HepG2 (cell line): ENCODE data around the gene ELFN1. TPM values are rescaled to one million over a fixed set of nuclear protein-coding genes. Genes with fewer than 3 reads are reported as not detected.

ENCODE experiments used
- ATAC-seq: fragments of 200-7000 bp; cut with Tn5 transposase; 3 replicates; pipeline ENCODE4 v1.9.1; 2020; ENCODE audit warnings: mild to moderate bottlenecking, moderate library complexity
- BruUV-seq: library from RNA; stranded (reverse); fragments of 400-500 nt; replicated peaks from 2 replicates; lab custom pipeline; 2021; lab: Mats Ljungman, UMichigan
- CTCF ChIA-PET: fragments of 300-600 bp; formaldehyde crosslinking; extraction: SDS; loops from one replicate; lab custom pipeline; 2021; ENCODE audit warnings: low total read pairs, inconsistent platforms, low intra/inter-chr PET ratio; lab: Yijun Ruan, JAX
- POLR2A ChIA-PET: fragments of 350-600 bp; sonication (Branson Sonifier 250); formaldehyde crosslinking; loops from one replicate; lab custom pipeline; 2020; ENCODE audit warnings: antibody characterized with exemption, inconsistent platforms; lab: Yijun Ruan, JAX
- DNase-seq: peaks from one replicate; pipeline ENCODE4 v3.0.0-alpha.2; 2015; ENCODE audit warnings: low spot score
- FAIRE-seq: peaks from 3 replicates; lab custom pipeline; 2011; peaks lifted over from hg19 to GRCh38; lab: Jason Lieb, UNC
- H2AFZ ChIP-seq: one replicate; pipeline ENCODE4 v1.6.1; 2011; ENCODE audit warnings: low read length, inconsistent platforms
- H3K27ac ChIP-seq: fragments of 300-600 bp; 3 replicates; pipeline ENCODE4 v1.8.0; 2011; ENCODE audit warnings: mixed run types, mild to moderate bottlenecking, mixed read lengths, low read length, inconsistent platforms; ENCODE audit not compliant: insufficient read depth; ENCODE audit errors: extremely low read length
- H3K27me3 ChIP-seq, 2 experiments: fragments of 200-600 bp in 1 of 2; 2 replicates in 1 of 2; 3 replicates in 1 of 2; pipeline versions ENCODE4 v1.6.0 to v1.8.0; 2011; ENCODE audit warnings: low read length in 2 of 2, mild to moderate bottlenecking in 2 of 2, moderate library complexity in 2 of 2, inconsistent platforms in 1 of 2; ENCODE audit not compliant: insufficient read depth in 2 of 2, control insufficient read depth in 1 of 2
- H3K36me3 ChIP-seq, 2 experiments: fragments of 200-600 bp in 1 of 2; replicated peaks in 1 of 2; 2 replicates in 1 of 2; 3 replicates in 1 of 2; pipeline versions ENCODE4 v1.5.1 to v1.8.0; 2011; ENCODE audit warnings: low read length in 2 of 2, inconsistent platforms in 1 of 2; ENCODE audit not compliant: insufficient read depth in 2 of 2, control insufficient read depth in 1 of 2
- H3K4me1 ChIP-seq: 2 replicates; pipeline ENCODE4 v1.5.1; 2012; ENCODE audit warnings: low read length, inconsistent platforms; ENCODE audit not compliant: insufficient read depth
- H3K4me2 ChIP-seq: 2 replicates; pipeline ENCODE4 v1.6.0; 2011; ENCODE audit warnings: low read depth, low read length, inconsistent platforms
- H3K4me3 ChIP-seq, 3 experiments: fragments of 200-600 bp in 1 of 3; sonication (generic), shearing (Covaris generic) in 1 of 3; replicated peaks in 1 of 3; 2 replicates each; pipeline ENCODE4 v1.5.1; 2011 to 2016; ENCODE audit warnings: low read length in 3 of 3, inconsistent platforms in 2 of 3, low read depth in 2 of 3, mild to moderate bottlenecking in 2 of 3, control low read depth in 1 of 3, mixed read lengths in 1 of 3; ENCODE audit not compliant: insufficient read depth in 1 of 3
- H3K79me2 ChIP-seq: one replicate; pipeline ENCODE4 v1.6.1; 2011; ENCODE audit warnings: low read length, inconsistent platforms; ENCODE audit not compliant: insufficient read depth
- H3K9ac ChIP-seq: 2 replicates; pipeline ENCODE4 v1.6.0; 2011; ENCODE audit warnings: mild to moderate bottlenecking, low read depth, low read length, inconsistent platforms; ENCODE audit not compliant: insufficient read depth
- H3K9me3 ChIP-seq: 2 replicates; pipeline ENCODE4 v1.5.1; 2012; ENCODE audit warnings: mild to moderate bottlenecking, low read length
- H4K20me1 ChIP-seq: 2 replicates; pipeline ENCODE4 v1.6.0; 2011; ENCODE audit warnings: inconsistent platforms, mild to moderate bottlenecking, low read length, moderate library complexity; ENCODE audit not compliant: insufficient read depth
- CCAR2 ChIP-seq: fragments of 200-400 bp; formaldehyde crosslinking; optimal IDR thresholded peaks from 2 replicates; pipeline ENCODE3; 2018; ENCODE audit warnings: low read depth, mild to moderate bottlenecking, low read length, moderate library complexity
- EP300 ChIP-seq, 3 experiments: sonication (generic) in 1 of 3; formaldehyde crosslinking in 1 of 3; IDR thresholded peaks; 2 replicates each; pipeline versions ENCODE4 v1.5.1 to v1.6.1; 2011 to 2020; ENCODE audit warnings: low read depth in 2 of 3, low read length in 2 of 3, borderline replicate concordance in 1 of 3, improper control_type of control experiment in 1 of 3, mild to moderate bottlenecking in 1 of 3, missing genetic modification reagents in 1 of 3, moderate library complexity in 1 of 3
- ETV5 ChIP-seq: IDR thresholded peaks from 2 replicates; pipeline ENCODE4 v1.6.1; 2018; ENCODE audit warnings: missing biosample characterization, missing genetic modification reagents, inconsistent platforms, borderline replicate concordance
- GATAD1 ChIP-seq: IDR thresholded peaks from 2 replicates; pipeline ENCODE4 v1.6.1; 2016; ENCODE audit warnings: missing genetic modification reagents, missing compliant biosample characterization
- HNF4G ChIP-seq, 2 experiments: sonication (generic) in 1 of 2; formaldehyde crosslinking in 1 of 2; IDR thresholded peaks; 2 replicates each; pipeline versions ENCODE4 v1.4.0 to v1.6.1; 2011 to 2020; ENCODE audit warnings: borderline replicate concordance in 2 of 2, low read depth in 2 of 2, mild to moderate bottlenecking in 2 of 2, low read length in 1 of 2, missing genetic modification reagents in 1 of 2, moderate library complexity in 1 of 2
- HOMEZ ChIP-seq: IDR thresholded peaks from 2 replicates; pipeline ENCODE4 v1.6.1; 2016; ENCODE audit warnings: low read depth
- KDM6A ChIP-seq: IDR thresholded peaks from 2 replicates; pipeline ENCODE4 v1.6.1; 2016; ENCODE audit warnings: low read depth
- NR2F2 ChIP-seq: IDR thresholded peaks from 2 replicates; pipeline ENCODE4 v1.6.1; 2012; ENCODE audit warnings: low read depth, inconsistent platforms, borderline replicate concordance
- PPARG ChIP-seq: conservative IDR thresholded peaks from 2 replicates; pipeline ENCODE4 v1.6.1; 2016; ENCODE audit warnings: missing biosample characterization, missing genetic modification reagents
- PREB ChIP-seq: sonication (generic); formaldehyde crosslinking; IDR thresholded peaks from 2 replicates; pipeline ENCODE4 v1.4.0; 2020; ENCODE audit warnings: missing genetic modification reagents
- REPIN1 ChIP-seq: sonication (generic); formaldehyde crosslinking; IDR thresholded peaks from 2 replicates; pipeline ENCODE4 v1.8.0; 2022; ENCODE audit warnings: missing genetic modification reagents, low read depth, mild to moderate bottlenecking, borderline replicate concordance
- RFX3 ChIP-seq: IDR thresholded peaks from 2 replicates; pipeline ENCODE4 v1.6.1; 2016; ENCODE audit warnings: missing biosample characterization, missing genetic modification reagents
- ZHX1 ChIP-seq: sonication (generic); formaldehyde crosslinking; IDR thresholded peaks from 2 replicates; pipeline ENCODE4 v1.8.1; 2022; ENCODE audit warnings: low read depth, mild to moderate bottlenecking, missing genetic modification reagents
- ZMAT3 ChIP-seq: sonication (generic); formaldehyde crosslinking; conservative IDR thresholded peaks from 2 replicates; pipeline ENCODE4 v1.7.0; 2021; ENCODE audit warnings: missing genetic modification reagents
- ZNF18 ChIP-seq: sonication (generic); formaldehyde crosslinking; IDR thresholded peaks from 2 replicates; pipeline ENCODE4 v1.8.0; 2022; ENCODE audit warnings: mild to moderate bottlenecking, missing genetic modification reagents; ENCODE audit not compliant: insufficient replicate concordance
- ZNF790 ChIP-seq: sonication (generic); formaldehyde crosslinking; IDR thresholded peaks from 2 replicates; pipeline ENCODE4 v1.8.0; 2022; ENCODE audit warnings: missing genetic modification reagents, mild to moderate bottlenecking, borderline replicate concordance
- WGBS: methylation state at CpG from one replicate; pipeline ENCODE4 v1.1.6; 2017; ENCODE audit warnings: low lambda C conversion rate; 5-methylcytosine and 5-hydroxymethylcytosine counted together
- in situ Hi-C: cut with HindIII; loops from 2 replicates; pipeline ENCODE4 v1.10.0; 2017; ENCODE audit warnings: low pct_unique_long_range_greater_than_20kb; ENCODE audit not compliant: extremely low pct_ligation_motif_present
- intact Hi-C: fragments of 100-400 bp; cut with micrococcal nuclease; formaldehyde crosslinking; loops from one replicate; pipeline ENCODE4 v1.10.0; 2022; ENCODE audit not compliant: unreplicated experiment
- polyA plus RNA-seq, 8 experiments: library from polyadenylated mRNA; depleted of rRNA in 3 of 8; stranded (reverse) in 7 of 8; unstranded in 1 of 8; fragments of >200 nt; fragmentation: Illumina TruSeq in 4 of 8; extraction: Trizol in 4 of 8; gene quantifications; 2 replicates each; pipeline versions ENCODE4 v1.2.1 to v1.2.3, GENCODE V29; 2011 to 2016; ENCODE audit warnings: low read depth in 4 of 8, missing spikeins in 1 of 8, mixed read lengths in 1 of 8; ENCODE audit not compliant: insufficient read depth in 1 of 8
- total RNA-seq, 5 experiments: library from RNA; depleted of rRNA; stranded (reverse); fragments of >200 nt; fragmentation: Illumina TruSeq; extraction: Trizol; gene quantifications; 2 replicates each; pipeline ENCODE4 v1.2.3, GENCODE V29; 2016; ENCODE audit warnings: low read depth in 1 of 5

ELFN1 gene
- total and polyA plus RNA-seq, 2 of the 13 experiments (the other 11 are each of a cell fraction or from before 2014, with no cell fraction given), result 0.13 to 0.18 TPM

GRCh38 chr7:1714583-1715330, 44.7 kb downstream of the ELFN1 start:
- peak overlapping the region; percentile 66 for H3K27ac ChIP-seq
- POLR2A ChIA-PET, result no interaction called here
- TF ChIP-seq RFX3 (CRISPR knock-in tag), result no peak
- 0 out of 2 replicates have a peak, but pooled peaks have one; percentile 45 for TF ChIP-seq ZMAT3 (CRISPR knock-in tag)
- no peak for TF ChIP-seq REPIN1
- no peak for TF ChIP-seq KDM6A (CRISPR knock-in tag)
- TF ChIP-seq PPARG (CRISPR knock-in tag), result no peak
- TF ChIP-seq CCAR2, result no peak
- no peak for TF ChIP-seq ZHX1 (CRISPR knock-in tag)
- no peak for TF ChIP-seq HNF4G (IDR thresholded peaks at IDR 0.05; ENCODE audit: borderline replicate concordance, low read depth, low read length)
- TF ChIP-seq HNF4G (CRISPR knock-in tag; IDR thresholded peaks at IDR 0.05; ENCODE audit: borderline replicate concordance, low read depth), result no peak
- TF ChIP-seq GATAD1 (CRISPR knock-in tag), result no peak
- no peak for TF ChIP-seq EP300 (IDR thresholded peaks at IDR 0.05; ENCODE audit: low read depth in 2 of 2, low read length in 2 of 2)
- no peak for TF ChIP-seq EP300 (CRISPR knock-in tag; IDR thresholded peaks at IDR 0.05; ENCODE audit: borderline replicate concordance)
- no peak for TF ChIP-seq NR2F2
- no peak for TF ChIP-seq PREB
- TF ChIP-seq HOMEZ (CRISPR knock-in tag), result no peak
- no peak for TF ChIP-seq ZNF18
- no peak for TF ChIP-seq ETV5 (CRISPR knock-in tag)
- no peak for TF ChIP-seq ZNF790

More at GRCh38 chr7:1714583-1715330, 44.7 kb downstream of the ELFN1 start:
- Histone ChIP-seq H3K27me3 (no peaks in the 10 kb centered on the region; a peak in 2 of 5 replicates), H4K20me1 (no peaks in the 10 kb centered on the region), H3K9me3 (peaks cover 6% of the 10 kb centered on the region), H3K9ac (peak overlapping the region; percentile 53; the same call in 1 of the 2 replicates), H3K4me3 (no peak overlapping the region), H3K4me1 (peaks cover 51% of the 10 kb centered on the region), H3K36me3 (no peaks in the 10 kb centered on the region), H2AFZ (no peak overlapping the region), H3K79me2 (no peaks in the 10 kb centered on the region), H3K4me2 (peak overlapping the region; percentile 74)
- no TSS peak for BruUV-seq
- in situ Hi-C loops (loop anchor here (5.0 kb wide), 1 partner anchor 47 kb away; no protein-coding TSS in a partner anchor), intact Hi-C loops (no loop called here)
- ATAC-seq (no peak), DNase-seq (no peak), FAIRE-seq (no peak)
- 71% methylated on average over 8 of the region's 11 CpGs for WGBS
- CTCF ChIA-PET, result no interaction called here
